HepG2 (cell line): Measurements from ENCODE around the gene OR8B2. TPM values are rescaled to one million over a fixed set of nuclear protein-coding genes. Genes with fewer than 3 reads are reported as not detected.
"Not testable (repeated sequence)": the region's sequence is repeated elsewhere in the genome, so short reads cannot be mapped to it uniquely, and the experiment has no call there.

Experiments used
- ATAC-seq: fragments of 200-7000 bp; cut with Tn5 transposase; 3 replicates; pipeline ENCODE4 v1.9.1; 2020; ENCODE audit warnings: mild to moderate bottlenecking, moderate library complexity
- BruUV-seq: library from RNA; stranded (reverse); fragments of 400-500 nt; replicated peaks from 2 replicates; lab custom pipeline; 2021; lab: Mats Ljungman, UMichigan
- CTCF ChIA-PET: fragments of 300-600 bp; formaldehyde crosslinking; extraction: SDS; loops from one replicate; lab custom pipeline; 2021; ENCODE audit warnings: low total read pairs, inconsistent platforms, low intra/inter-chr PET ratio; lab: Yijun Ruan, JAX
- POLR2A ChIA-PET: fragments of 350-600 bp; sonication (Branson Sonifier 250); formaldehyde crosslinking; loops from one replicate; lab custom pipeline; 2020; ENCODE audit warnings: antibody characterized with exemption, inconsistent platforms; lab: Yijun Ruan, JAX
- DNase-seq: peaks from one replicate; pipeline ENCODE4 v3.0.0-alpha.2; 2015; ENCODE audit warnings: low spot score
- FAIRE-seq: peaks from 3 replicates; lab custom pipeline; 2011; peaks lifted over from hg19 to GRCh38; lab: Jason Lieb, UNC
- H2AFZ ChIP-seq: one replicate; pipeline ENCODE4 v1.6.1; 2011; ENCODE audit warnings: low read length, inconsistent platforms
- H3K27ac ChIP-seq: fragments of 300-600 bp; 3 replicates; pipeline ENCODE4 v1.8.0; 2011; ENCODE audit warnings: mixed run types, mild to moderate bottlenecking, mixed read lengths, low read length, inconsistent platforms; ENCODE audit not compliant: insufficient read depth; ENCODE audit errors: extremely low read length
- H3K27me3 ChIP-seq, 2 experiments: fragments of 200-600 bp in 1 of 2; 2 replicates in 1 of 2; 3 replicates in 1 of 2; pipeline versions ENCODE4 v1.6.0 to v1.8.0; 2011; ENCODE audit warnings: low read length in 2 of 2, mild to moderate bottlenecking in 2 of 2, moderate library complexity in 2 of 2, inconsistent platforms in 1 of 2; ENCODE audit not compliant: insufficient read depth in 2 of 2, control insufficient read depth in 1 of 2
- H3K36me3 ChIP-seq, 2 experiments: fragments of 200-600 bp in 1 of 2; replicated peaks in 1 of 2; 2 replicates in 1 of 2; 3 replicates in 1 of 2; pipeline versions ENCODE4 v1.5.1 to v1.8.0; 2011; ENCODE audit warnings: low read length in 2 of 2, inconsistent platforms in 1 of 2; ENCODE audit not compliant: insufficient read depth in 2 of 2, control insufficient read depth in 1 of 2
- H3K4me1 ChIP-seq: 2 replicates; pipeline ENCODE4 v1.5.1; 2012; ENCODE audit warnings: low read length, inconsistent platforms; ENCODE audit not compliant: insufficient read depth
- H3K4me2 ChIP-seq: 2 replicates; pipeline ENCODE4 v1.6.0; 2011; ENCODE audit warnings: low read depth, low read length, inconsistent platforms
- H3K4me3 ChIP-seq, 3 experiments: fragments of 200-600 bp in 1 of 3; sonication (generic), shearing (Covaris generic) in 1 of 3; replicated peaks in 1 of 3; 2 replicates each; pipeline ENCODE4 v1.5.1; 2011 to 2016; ENCODE audit warnings: low read length in 3 of 3, inconsistent platforms in 2 of 3, low read depth in 2 of 3, mild to moderate bottlenecking in 2 of 3, control low read depth in 1 of 3, mixed read lengths in 1 of 3; ENCODE audit not compliant: insufficient read depth in 1 of 3
- H3K79me2 ChIP-seq: one replicate; pipeline ENCODE4 v1.6.1; 2011; ENCODE audit warnings: low read length, inconsistent platforms; ENCODE audit not compliant: insufficient read depth
- H3K9ac ChIP-seq: 2 replicates; pipeline ENCODE4 v1.6.0; 2011; ENCODE audit warnings: mild to moderate bottlenecking, low read depth, low read length, inconsistent platforms; ENCODE audit not compliant: insufficient read depth
- H3K9me3 ChIP-seq: 2 replicates; pipeline ENCODE4 v1.5.1; 2012; ENCODE audit warnings: mild to moderate bottlenecking, low read length
- H4K20me1 ChIP-seq: 2 replicates; pipeline ENCODE4 v1.6.0; 2011; ENCODE audit warnings: inconsistent platforms, mild to moderate bottlenecking, low read length, moderate library complexity; ENCODE audit not compliant: insufficient read depth
- MAF1 ChIP-seq: sonication (generic); formaldehyde crosslinking; IDR thresholded peaks from 2 replicates; pipeline ENCODE4 v1.5.0; 2020; ENCODE audit warnings: missing genetic modification reagents, borderline replicate concordance
- MAFK ChIP-seq, 2 experiments: IDR thresholded peaks in 1 of 2; conservative IDR thresholded peaks in 1 of 2; 2 replicates each; pipeline ENCODE4 v1.6.1; 2011; ENCODE audit warnings: improper control_type of control experiment in 2 of 2, low read length in 2 of 2
- NFE2L2 ChIP-seq: fragments of 150-350 bp; IDR thresholded peaks from 2 replicates; pipeline ENCODE4 v1.6.1; 2014; ENCODE audit warnings: low read length
- SOX13 ChIP-seq, 3 experiments: fragments of 450-650 bp in 1 of 3; sonication (generic) in 1 of 3; formaldehyde crosslinking in 1 of 3; IDR thresholded peaks in 2 of 3; conservative IDR thresholded peaks in 1 of 3; 2 replicates each; pipeline versions ENCODE4 v1.5.0 to v1.6.1; 2016 to 2020; ENCODE audit warnings: antibody characterized with exemption in 1 of 3, mild to moderate bottlenecking in 1 of 3, missing compliant biosample characterization in 1 of 3, missing genetic modification reagents in 1 of 3, moderate library complexity in 1 of 3
- ZBTB7A ChIP-seq: sonication (generic); formaldehyde crosslinking; IDR thresholded peaks from 2 replicates; pipeline ENCODE4 v1.8.0; 2022; ENCODE audit warnings: mild to moderate bottlenecking, missing genetic modification reagents
- ZNF292 ChIP-seq: sonication (generic); formaldehyde crosslinking; IDR thresholded peaks from 2 replicates; pipeline ENCODE4 v1.8.1; 2022; ENCODE audit warnings: mild to moderate bottlenecking, low read depth, missing genetic modification reagents, borderline replicate concordance
- WGBS: methylation state at CpG from one replicate; pipeline ENCODE4 v1.1.6; 2017; ENCODE audit warnings: low lambda C conversion rate; 5-methylcytosine and 5-hydroxymethylcytosine counted together
- in situ Hi-C: cut with HindIII; loops from 2 replicates; pipeline ENCODE4 v1.10.0; 2017; ENCODE audit warnings: low pct_unique_long_range_greater_than_20kb; ENCODE audit not compliant: extremely low pct_ligation_motif_present
- intact Hi-C: fragments of 100-400 bp; cut with micrococcal nuclease; formaldehyde crosslinking; loops from one replicate; pipeline ENCODE4 v1.10.0; 2022; ENCODE audit not compliant: unreplicated experiment
- polyA plus RNA-seq, 8 experiments: library from polyadenylated mRNA; depleted of rRNA in 3 of 8; stranded (reverse) in 7 of 8; unstranded in 1 of 8; fragments of >200 nt; fragmentation: Illumina TruSeq in 4 of 8; extraction: Trizol in 4 of 8; gene quantifications; 2 replicates each; pipeline versions ENCODE4 v1.2.1 to v1.2.3, GENCODE V29; 2011 to 2016; ENCODE audit warnings: low read depth in 4 of 8, missing spikeins in 1 of 8, mixed read lengths in 1 of 8; ENCODE audit not compliant: insufficient read depth in 1 of 8
- total RNA-seq, 5 experiments: library from RNA; depleted of rRNA; stranded (reverse); fragments of >200 nt; fragmentation: Illumina TruSeq; extraction: Trizol; gene quantifications; 2 replicates each; pipeline ENCODE4 v1.2.3, GENCODE V29; 2016; ENCODE audit warnings: low read depth in 1 of 5
- TF ChIP-seq, protein P1 (sequence below): sonication (generic); formaldehyde crosslinking; IDR thresholded peaks from 2 replicates; pipeline ENCODE4 v1.5.0; 2020; ENCODE audit warnings: mild to moderate bottlenecking, missing genetic modification reagents
- TF ChIP-seq, protein P2 (sequence below): sonication (generic); formaldehyde crosslinking; IDR thresholded peaks from 2 replicates; pipeline ENCODE4 v1.8.0; 2022; ENCODE audit warnings: missing genetic modification reagents, mild to moderate bottlenecking, borderline replicate concordance
- TF ChIP-seq, protein P3 (sequence below): sonication (generic); formaldehyde crosslinking; IDR thresholded peaks from 2 replicates; pipeline ENCODE4 v1.4.0; 2020; ENCODE audit warnings: mild to moderate bottlenecking, missing genetic modification reagents

Gene OR8B2
- total and polyA plus RNA-seq, 2 of the 13 experiments (the other 11 are each of a cell fraction or from before 2014, with no cell fraction given), result not detected

DNA sequence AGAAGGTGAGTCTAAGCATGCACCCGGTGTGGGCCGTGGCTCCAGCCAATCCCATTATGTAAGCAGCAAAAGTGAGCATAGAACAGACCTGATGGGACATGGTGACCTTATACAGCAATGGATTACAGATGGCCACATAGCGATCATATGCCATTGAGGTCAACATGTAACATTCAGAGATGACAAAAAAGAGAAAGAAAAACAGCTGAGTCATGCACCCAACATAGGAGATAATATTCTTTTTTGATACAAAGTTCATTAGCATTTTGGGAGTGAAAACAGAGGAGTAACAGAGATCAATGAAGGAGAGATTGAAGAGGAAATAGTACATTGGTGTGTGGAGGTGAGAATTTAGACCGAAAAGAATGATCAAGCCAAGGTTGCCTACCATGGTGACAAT, 12.5 kb upstream of the OR8B2 start:
- H3K4me2 ChIP-seq, H3K4me1 ChIP-seq, FAIRE-seq, H3K9me3 ChIP-seq, H3K79me2 ChIP-seq, DNase-seq, H4K20me1 ChIP-seq, POLR2A ChIA-PET, intact Hi-C loops, H2AFZ ChIP-seq, H3K4me3 ChIP-seq, ATAC-seq, BruUV-seq, H3K27ac ChIP-seq, H3K36me3 ChIP-seq, CTCF ChIA-PET, H3K27me3 ChIP-seq, in situ Hi-C loops, H3K9ac ChIP-seq: not testable (repeated sequence)
- TF ChIP-seq MAFK (conservative IDR thresholded peaks at IDR 0.05 in 1 of 2, IDR thresholded peaks at IDR 0.05 in 1 of 2; ENCODE audit: low read length in 2 of 2), result peak in 1 of 2 experiments; percentile 36; a peak in 1 of 4 replicates
- peak; percentile 77 for TF ChIP-seq NFE2L2
- 8% methylated on average over 2 of the region's 4 CpGs for WGBS

DNA sequence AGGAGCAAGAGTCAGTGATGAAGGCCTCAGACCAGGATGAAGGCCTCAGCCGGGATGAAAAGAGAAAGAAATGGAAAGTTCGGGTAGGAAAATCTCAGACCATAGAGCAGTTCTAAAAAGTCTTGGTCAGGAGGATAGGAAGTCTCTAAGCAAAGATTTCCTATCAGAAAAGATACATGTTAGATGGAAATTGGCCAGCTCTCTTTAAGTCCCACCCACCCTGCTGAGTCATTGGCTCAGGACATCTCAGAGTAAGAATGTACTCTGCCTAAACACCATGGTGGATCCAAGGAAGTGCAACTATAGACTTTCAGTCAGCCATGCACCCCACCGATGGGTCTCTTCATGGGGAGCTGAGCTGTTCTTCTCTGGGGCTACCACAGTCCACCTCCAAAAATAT, 10.1 kb upstream of the OR8B2 start:
- no peaks in the 10 kb centered on the region for H3K9me3 ChIP-seq
- H3K4me1 ChIP-seq, result no peaks in the 10 kb centered on the region
- no peaks in the 10 kb centered on the region for H3K79me2 ChIP-seq
- no peak overlapping the region for H2AFZ ChIP-seq
- ChIA-PET CTCF (no interaction called here), POLR2A (no interaction called here)
- intact Hi-C loops (no loop called here), in situ Hi-C loops (no loop called here)
- no TSS peak for BruUV-seq
- no peaks in the 10 kb centered on the region for H4K20me1 ChIP-seq
- 19% methylated on average over 3 of the region's 3 CpGs for WGBS
- H3K4me3 ChIP-seq, result no peak overlapping the region
- H3K27ac ChIP-seq, result no peak overlapping the region
- no peaks in the 10 kb centered on the region for H3K27me3 ChIP-seq
- no peak overlapping the region for H3K9ac ChIP-seq
- no peak for FAIRE-seq
- H3K36me3 ChIP-seq, result no peaks in the 10 kb centered on the region
- ATAC-seq, result no peak
- no peak overlapping the region for H3K4me2 ChIP-seq
- no peak for DNase-seq
- TF ChIP-seq ZNF292 (no peak), SOX13 (IDR thresholded peaks at IDR 0.05) (no peak), SOX13 (CRISPR knock-in tag; conservative IDR thresholded peaks at IDR 0.05 in 1 of 2, IDR thresholded peaks at IDR 0.05 in 1 of 2) (no peak), ZBTB7A (CRISPR knock-in tag) (no peak), MAF1 (CRISPR knock-in tag) (no peak)
- TF ChIP-seq, protein P1, sequence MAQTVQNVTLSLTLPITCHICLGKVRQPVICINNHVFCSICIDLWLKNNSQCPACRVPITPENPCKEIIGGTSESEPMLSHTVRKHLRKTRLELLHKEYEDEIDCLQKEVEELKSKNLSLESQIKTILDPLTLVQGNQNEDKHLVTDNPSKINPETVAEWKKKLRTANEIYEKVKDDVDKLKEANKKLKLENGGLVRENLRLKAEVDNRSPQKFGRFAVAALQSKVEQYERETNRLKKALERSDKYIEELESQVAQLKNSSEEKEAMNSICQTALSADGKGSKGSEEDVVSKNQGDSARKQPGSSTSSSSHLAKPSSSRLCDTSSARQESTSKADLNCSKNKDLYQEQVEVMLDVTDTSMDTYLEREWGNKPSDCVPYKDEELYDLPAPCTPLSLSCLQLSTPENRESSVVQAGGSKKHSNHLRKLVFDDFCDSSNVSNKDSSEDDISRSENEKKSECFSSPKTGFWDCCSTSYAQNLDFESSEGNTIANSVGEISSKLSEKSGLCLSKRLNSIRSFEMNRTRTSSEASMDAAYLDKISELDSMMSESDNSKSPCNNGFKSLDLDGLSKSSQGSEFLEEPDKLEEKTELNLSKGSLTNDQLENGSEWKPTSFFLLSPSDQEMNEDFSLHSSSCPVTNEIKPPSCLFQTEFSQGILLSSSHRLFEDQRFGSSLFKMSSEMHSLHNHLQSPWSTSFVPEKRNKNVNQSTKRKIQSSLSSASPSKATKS (CRISPR knock-in tag), result no peak
- TF ChIP-seq, protein P2, sequence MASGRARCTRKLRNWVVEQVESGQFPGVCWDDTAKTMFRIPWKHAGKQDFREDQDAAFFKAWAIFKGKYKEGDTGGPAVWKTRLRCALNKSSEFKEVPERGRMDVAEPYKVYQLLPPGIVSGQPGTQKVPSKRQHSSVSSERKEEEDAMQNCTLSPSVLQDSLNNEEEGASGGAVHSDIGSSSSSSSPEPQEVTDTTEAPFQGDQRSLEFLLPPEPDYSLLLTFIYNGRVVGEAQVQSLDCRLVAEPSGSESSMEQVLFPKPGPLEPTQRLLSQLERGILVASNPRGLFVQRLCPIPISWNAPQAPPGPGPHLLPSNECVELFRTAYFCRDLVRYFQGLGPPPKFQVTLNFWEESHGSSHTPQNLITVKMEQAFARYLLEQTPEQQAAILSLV (CRISPR knock-in tag), result no peak
- TF ChIP-seq, protein P3, sequence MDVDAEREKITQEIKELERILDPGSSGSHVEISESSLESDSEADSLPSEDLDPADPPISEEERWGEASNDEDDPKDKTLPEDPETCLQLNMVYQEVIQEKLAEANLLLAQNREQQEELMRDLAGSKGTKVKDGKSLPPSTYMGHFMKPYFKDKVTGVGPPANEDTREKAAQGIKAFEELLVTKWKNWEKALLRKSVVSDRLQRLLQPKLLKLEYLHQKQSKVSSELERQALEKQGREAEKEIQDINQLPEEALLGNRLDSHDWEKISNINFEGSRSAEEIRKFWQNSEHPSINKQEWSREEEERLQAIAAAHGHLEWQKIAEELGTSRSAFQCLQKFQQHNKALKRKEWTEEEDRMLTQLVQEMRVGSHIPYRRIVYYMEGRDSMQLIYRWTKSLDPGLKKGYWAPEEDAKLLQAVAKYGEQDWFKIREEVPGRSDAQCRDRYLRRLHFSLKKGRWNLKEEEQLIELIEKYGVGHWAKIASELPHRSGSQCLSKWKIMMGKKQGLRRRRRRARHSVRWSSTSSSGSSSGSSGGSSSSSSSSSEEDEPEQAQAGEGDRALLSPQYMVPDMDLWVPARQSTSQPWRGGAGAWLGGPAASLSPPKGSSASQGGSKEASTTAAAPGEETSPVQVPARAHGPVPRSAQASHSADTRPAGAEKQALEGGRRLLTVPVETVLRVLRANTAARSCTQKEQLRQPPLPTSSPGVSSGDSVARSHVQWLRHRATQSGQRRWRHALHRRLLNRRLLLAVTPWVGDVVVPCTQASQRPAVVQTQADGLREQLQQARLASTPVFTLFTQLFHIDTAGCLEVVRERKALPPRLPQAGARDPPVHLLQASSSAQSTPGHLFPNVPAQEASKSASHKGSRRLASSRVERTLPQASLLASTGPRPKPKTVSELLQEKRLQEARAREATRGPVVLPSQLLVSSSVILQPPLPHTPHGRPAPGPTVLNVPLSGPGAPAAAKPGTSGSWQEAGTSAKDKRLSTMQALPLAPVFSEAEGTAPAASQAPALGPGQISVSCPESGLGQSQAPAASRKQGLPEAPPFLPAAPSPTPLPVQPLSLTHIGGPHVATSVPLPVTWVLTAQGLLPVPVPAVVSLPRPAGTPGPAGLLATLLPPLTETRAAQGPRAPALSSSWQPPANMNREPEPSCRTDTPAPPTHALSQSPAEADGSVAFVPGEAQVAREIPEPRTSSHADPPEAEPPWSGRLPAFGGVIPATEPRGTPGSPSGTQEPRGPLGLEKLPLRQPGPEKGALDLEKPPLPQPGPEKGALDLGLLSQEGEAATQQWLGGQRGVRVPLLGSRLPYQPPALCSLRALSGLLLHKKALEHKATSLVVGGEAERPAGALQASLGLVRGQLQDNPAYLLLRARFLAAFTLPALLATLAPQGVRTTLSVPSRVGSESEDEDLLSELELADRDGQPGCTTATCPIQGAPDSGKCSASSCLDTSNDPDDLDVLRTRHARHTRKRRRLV (CRISPR knock-in tag), result no peak
